GM15510 (cell line): ENCODE data around the gene FOXRED2.
A peak's percentile ranks its signal among the peaks of the same experiment; 100 is the strongest.

Experiments
- POLR2A ChIP-seq: IDR thresholded peaks from 3 replicates; pipeline ENCODE4 v1.6.1; 2011; ENCODE audit warnings: borderline replicate concordance; ENCODE audit not compliant: insufficient read length; ENCODE audit errors: extremely low read depth

Gene FOXRED2

DNA sequence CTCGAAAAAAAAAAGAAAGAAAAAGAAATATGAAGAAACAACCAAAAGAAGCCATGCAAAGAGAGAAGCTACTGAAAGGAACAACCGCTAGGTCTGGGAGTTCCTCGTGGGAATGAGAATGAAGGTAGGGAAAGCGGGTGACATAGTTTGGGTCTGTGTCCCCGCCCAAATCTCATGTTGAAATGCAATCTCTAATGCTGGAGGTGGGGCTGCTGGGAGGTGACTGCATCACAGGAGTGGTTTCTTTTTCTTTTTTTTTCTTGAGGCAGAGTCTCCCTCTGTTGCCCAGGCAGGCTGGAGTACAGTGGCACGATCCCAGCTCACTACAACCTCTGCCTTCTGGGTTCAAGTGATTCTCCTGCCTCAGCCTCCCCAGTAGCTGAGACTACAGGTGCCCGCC is 15.7 kb downstream of the FOXRED2 start:
- no peak for TF ChIP-seq POLR2A

DNA sequence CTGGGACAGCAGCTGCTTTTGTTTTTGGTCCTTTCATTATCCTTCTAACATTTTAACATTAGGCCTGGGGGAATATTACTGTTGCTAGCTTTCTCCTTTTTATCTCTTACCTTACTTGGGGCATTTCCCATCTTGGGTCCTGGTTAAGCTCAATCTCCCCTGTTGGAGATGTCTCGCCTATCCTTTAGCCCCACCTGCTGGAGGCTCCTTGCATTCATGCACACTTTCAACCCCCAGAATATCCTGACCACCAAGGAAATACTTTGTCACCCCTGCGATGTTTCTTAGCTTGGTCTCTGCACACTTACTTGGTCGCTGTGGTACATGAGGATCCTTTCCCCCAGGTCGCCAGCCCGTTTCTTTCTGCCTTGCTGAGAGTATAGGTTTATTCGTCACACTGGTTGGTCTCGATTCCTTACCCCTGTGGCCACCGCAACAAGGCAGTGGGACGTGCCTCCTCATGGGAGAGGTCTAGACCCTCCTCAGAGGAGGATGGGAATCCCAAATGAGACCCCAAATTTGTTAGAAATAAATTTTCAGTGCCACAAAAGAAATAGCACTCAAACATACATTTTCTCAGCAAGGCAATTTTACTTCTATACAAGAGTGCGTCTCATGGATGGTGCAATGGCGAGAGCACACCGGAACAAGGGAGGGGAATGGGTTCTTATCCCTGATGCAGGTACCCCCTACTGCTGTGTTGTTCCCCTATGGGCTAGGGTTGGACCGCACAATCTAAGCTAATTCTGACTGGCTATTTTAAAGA is 20.0 kb downstream of the FOXRED2 start:
- TF ChIP-seq POLR2A = no peak

DNA sequence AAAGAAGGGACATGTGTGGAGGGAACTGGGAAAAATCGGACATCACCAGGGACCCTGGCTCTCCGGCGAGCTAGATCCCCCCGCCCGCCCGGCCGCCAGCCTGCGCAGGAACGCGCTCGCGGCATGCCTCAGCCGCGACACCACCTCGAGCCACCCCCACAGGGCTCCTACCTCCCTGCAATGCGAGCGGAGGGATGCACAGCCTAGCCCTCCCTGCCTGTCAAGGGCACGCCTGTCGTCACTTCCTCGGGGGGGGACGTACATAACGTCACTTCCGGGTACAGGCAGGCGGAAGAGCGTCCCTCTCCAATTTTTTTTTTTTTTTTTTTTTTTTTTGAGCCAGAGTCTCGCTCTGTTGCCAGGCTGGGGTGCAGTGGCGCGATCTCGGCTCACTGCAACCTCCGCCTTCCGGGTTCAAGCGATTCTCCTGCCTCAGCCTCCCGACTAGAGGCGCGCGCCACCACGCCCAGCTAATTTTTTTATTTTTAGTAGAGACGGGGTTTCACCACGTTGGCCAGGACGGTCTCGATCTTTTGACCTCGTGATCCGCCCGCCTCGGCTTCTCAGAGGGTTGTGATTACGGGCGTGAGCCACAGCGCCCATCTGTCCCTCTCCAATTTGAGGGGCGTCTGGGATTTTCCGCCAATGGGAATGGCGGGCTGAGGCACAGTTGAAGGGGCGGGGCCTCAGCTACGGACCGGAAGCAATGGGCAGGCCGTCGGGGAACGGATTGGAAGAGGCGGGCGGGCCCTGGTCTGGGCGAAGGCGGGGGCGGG is 25.3 kb downstream of the FOXRED2 start, which contains the start of gene TXN2:
Gene TXN2 (minus strand): TSS at position 248 of the 776 bp plus-strand sequence. CDS start 803 bp downstream, outside the sequence.
- TF ChIP-seq POLR2A = peak; percentile 84

DNA sequence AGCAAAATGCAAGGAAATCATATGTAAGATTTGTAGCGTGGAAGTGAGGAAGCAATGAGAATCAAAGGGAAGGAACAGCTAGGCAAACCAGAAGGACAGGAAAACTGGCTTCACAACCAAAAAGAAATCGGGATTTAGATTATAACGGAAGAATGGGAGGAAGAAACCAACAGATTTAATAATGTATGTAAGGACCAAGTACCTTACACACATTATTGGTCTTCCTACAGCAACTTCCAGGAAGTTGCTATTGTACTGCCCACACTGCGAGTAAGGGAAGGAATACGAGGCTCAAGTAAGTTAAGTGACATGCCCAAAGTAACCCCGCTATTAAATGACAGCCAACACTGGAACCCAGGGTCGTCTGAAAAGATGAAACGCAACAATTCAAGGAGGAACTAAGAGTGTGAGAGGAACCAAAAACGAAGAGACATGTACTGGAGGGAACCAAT is 25.9 kb downstream of the FOXRED2 start:
- TF ChIP-seq POLR2A = no peak

DNA sequence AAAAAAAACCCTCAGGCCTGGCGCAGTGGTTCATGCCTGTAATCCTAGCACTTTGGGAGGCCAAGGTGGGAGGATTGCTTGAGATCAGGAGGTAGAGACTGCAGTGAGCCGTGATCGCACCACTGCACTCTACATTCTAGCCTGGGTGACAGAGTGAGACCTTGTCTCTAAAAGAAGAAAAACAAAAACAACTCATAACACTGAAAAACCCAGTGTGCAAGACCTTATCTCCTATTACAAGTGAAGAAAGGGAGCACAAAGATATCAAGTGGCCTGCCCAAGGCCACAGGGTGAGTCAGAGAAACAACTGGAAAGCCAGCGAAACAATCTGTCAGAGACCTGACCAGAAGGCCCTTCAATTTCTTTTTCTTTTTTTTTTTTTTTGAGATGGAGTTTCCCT is 27.9 kb downstream of the FOXRED2 start:
- no peak for TF ChIP-seq POLR2A

DNA sequence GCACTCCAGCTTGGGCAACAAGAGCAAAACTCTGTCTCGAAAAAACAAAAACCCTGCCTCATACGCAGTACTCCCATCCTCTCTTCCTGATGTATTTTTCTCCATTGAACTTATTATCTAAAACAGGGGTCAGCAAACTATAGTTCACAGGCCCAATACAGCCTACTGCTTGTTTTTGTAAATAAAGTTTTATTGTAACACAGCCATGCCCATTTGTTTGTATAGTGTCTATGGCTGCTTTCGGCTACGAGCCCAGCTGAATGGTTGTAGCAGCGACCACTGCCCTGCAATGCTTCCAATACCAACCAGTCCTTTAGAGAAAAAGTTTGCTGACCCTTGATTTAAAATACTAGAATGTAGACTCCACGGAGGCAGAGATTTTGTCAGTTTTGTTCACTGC is 31.5 kb downstream of the FOXRED2 start:
- no peak for TF ChIP-seq POLR2A

DNA sequence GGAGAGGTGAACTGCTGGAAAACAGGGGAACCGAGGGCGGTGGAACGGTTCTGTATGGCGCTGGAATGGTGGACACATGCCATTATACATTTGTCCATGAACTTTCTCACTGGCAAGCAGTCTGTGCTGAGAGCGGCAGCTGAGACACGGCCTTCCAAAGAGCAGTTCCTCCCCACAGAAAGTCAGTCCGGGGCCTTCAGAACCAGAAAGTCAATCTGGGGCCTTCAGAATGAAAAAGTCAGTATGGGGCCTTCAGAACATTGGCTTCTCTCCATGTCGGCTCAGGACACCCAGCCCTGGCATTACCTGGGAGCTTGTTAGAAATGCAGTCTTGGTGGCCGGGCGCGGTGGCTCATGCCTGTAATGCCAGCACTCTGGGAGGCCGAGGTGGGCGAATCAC is 34.2 kb downstream of the FOXRED2 start:
- no peak for TF ChIP-seq POLR2A

DNA sequence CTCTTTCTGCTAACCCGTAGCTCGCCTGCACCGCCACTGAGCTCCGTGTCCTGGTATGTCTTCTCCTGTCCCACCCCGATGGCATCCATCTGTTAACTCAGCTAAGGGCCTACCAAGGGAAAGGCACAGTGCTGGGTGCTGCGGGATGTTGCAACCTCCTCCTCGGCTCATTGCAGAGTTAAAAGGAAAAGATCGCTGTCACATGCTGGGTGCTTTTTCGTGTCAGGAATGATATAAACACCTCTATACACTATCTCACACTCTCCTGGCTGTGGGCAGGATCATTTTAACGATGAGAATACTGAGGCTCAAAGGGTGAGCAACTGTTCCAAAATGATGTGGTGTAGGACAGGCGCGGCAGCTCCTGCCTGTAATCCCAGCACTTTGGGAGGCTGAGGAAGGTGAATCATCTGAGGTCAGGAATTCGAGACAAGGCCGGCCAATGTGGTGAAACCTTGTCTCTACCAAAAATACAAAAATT is 35.5 kb downstream of the FOXRED2 start:
- TF ChIP-seq POLR2A = no peak

DNA sequence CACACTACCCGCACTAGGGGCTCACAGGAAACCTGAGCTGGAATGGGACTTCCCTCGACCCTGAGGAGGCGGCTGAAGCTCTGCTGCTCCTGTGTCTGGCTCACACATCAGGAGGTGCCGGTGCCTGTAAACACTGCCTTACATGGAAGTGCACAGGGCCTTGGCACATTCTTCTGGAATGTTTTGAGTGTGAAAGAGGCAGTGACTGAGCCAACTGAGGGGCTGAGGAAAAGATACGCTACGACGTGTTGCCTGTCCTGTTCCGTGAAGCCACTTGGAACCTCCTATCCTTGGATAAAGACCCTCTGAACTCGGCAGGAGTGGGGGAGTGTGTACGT is 35.9 kb downstream of the FOXRED2 start:
- no peak for TF ChIP-seq POLR2A

DNA sequence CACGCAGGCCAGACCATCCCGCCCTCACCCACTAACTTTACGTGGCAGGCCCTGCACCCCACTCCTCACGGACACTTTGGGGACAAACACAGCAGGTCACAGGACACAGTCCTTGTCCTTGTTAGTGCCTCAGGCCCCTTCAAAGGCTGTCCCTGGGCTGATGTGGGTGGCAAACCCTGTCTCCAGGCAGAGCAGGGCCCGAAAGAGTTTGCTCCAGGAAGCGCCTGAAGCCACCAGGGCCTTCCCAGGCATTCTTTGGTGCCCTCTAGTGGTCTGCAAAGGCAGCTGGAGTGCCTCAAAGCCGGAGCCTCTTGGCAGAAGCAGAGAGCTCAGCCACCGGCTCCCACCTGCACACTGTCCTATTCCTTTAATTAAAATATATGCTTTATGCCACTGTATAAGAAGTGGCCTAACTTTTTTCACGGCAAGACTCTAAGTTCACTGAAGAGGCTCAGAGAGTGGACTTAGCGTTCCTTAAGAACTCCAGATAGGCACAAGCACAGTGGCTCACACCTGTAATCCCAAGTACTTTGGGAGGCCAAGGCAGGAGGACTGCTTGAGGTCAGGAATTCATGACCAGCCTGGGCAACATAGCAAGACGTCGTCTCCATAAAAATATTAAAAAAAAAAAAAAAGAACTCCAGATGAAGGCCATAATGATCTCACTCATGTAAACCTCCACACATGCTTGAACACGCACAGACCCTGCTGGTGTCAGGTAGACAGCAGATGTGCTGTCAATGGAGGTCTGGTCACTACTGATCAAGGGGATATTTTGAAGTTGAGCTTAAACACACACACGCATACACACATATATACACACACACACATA is 36.5 kb downstream of the FOXRED2 start:
- no peak for TF ChIP-seq POLR2A

DNA sequence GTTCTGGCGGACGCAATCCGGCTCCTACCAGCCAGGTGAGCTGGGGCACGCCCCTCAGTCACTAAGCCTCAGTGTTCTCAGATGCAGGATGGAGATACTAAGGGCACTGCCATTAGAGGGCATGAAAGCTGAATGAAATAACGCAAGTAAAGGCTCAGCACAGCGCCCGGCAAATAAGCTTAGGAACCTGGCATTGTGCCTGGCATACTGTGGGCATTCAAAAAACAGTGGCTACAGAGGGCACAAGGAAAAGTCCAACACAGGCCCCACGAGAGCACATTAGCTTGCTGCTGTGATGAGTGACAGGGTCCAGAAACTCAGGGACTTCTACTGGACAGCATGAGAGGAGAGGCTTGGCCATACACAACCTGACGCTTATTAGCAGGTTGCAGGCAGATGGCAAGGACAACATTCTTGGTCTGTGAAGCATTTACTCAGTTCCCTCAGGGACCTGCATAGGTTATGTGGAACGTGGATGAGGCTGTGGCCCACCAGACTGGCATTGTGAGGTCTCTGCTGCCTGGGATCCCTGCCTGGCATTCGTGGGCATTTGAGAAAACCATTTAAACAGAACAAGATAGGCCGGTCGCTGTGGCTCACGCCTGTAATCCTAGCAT is 37.6 kb downstream of the FOXRED2 start:
- no peak for TF ChIP-seq POLR2A

DNA sequence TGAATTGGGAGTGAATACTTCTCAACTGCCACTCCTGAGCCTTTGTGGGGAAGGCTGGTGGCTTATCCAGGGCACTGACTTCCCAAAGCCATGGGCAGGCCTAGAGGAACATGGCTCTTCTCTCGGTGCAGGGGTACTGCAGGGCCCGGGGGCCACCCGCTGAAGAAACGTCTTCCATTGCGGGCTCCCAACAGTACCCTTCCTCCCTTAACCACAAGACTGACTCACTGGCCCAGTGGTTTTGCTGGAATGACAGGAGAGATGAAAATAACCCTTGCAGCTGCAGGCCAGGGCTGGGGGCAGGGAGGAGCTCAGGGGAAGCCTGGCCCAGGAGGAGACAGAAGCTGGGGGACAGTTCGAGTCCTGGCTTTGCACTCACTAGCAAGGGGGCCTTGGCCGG is 38.9 kb downstream of the FOXRED2 start:
- TF ChIP-seq POLR2A = no peak

DNA sequence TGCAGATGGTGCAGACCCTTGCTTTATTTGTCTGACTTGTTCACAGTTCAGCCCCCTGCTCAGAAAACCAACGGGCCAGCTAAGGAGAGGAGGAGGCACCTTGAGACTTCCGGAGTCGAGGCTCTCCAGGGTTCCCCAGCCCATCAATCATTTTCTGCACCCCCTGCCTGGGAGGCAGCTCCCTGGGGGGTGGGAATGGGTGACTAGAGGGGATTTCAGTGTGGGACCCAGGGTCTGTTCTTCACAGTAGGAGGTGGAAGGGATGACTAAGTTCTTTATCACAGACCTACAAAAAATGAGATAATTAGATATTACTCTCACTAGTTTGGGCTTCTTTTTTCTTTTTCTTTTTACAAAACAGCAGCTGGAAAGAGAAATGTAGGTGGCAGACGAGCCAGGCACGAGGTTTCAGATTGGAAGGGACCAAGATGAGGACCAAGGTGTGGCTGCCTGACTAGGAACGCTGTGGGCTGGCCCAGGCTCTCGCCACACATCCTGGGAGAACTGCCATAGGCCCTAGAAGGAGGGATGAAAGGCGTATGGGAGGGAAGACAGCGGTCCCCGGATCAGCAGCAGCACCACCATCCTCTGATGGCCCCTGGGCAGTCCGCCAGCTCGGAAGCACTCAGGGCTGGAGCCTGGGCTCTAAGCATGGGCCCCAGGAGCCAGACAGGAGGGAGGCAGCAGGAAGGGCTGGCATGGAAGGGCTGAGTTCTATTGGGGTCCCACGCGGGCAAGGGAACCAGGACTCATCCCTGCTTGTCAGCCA is 39.6 kb downstream of the FOXRED2 start:
- TF ChIP-seq POLR2A = no peak

DNA sequence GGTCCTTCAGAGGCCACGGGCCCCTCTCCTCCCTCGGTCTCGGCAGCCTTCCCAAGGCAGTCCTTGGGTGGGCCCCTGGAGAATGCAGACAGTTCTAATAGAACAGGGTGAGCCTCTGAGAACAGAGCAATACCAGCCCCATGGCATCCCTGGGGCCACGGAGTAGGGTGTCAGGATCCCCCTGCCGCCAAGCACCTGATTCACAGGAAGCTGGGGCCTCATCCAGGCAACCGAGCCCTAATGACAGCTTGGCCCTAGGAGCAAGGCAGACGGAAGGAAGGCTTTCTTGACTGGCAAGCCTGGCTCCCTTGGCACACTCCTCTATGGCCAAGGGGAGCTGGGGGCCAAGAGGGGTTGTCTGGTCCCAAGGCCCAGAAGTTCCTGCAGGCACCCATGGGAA is 40.6 kb downstream of the FOXRED2 start:
- TF ChIP-seq POLR2A = no peak
